Brain microvascular endothelial cell (primary cell): ENCODE data around the gene SUPT5H.

Experiments used
- DNase-seq: peaks from one replicate; pipeline ENCODE4 v3.0.0-alpha.2; 2020
- H3K27ac ChIP-seq: fragments of 250-450 bp; sonication (Bioruptor Pico); 2 replicates; pipeline ENCODE4 v1.5.1; 2020; ENCODE audit warnings: mild to moderate bottlenecking, moderate library complexity
- H3K27me3 ChIP-seq: fragments of 250-450 bp; sonication (Bioruptor Pico); replicated peaks from 2 replicates; pipeline ENCODE4 v1.5.1; 2020; ENCODE audit warnings: mild to moderate bottlenecking
- H3K36me3 ChIP-seq: fragments of 250-450 bp; sonication (Bioruptor Pico); replicated peaks from 2 replicates; pipeline ENCODE4 v1.5.1; 2020; ENCODE audit warnings: mild to moderate bottlenecking
- H3K4me3 ChIP-seq: 2 replicates; pipeline ENCODE4 v1.5.1; 2011; ENCODE audit warnings: low read depth, mild to moderate bottlenecking, control low read depth, low read length, moderate library complexity
- CTCF ChIP-seq: IDR thresholded peaks from 2 replicates; pipeline ENCODE4 v1.5.1; 2011; ENCODE audit warnings: low read depth, mild to moderate bottlenecking, moderate library complexity, low read length, control low read depth, inconsistent platforms; ENCODE audit errors: missing control alignments
- in situ Hi-C: cut with HindIII; loops from 2 replicates; pipeline ENCODE4 v1.10.0; 2017; ENCODE audit warnings: low sequenced_read_pairs, low pct_ligation_motif_present

The SUPT5H gene

DNA sequence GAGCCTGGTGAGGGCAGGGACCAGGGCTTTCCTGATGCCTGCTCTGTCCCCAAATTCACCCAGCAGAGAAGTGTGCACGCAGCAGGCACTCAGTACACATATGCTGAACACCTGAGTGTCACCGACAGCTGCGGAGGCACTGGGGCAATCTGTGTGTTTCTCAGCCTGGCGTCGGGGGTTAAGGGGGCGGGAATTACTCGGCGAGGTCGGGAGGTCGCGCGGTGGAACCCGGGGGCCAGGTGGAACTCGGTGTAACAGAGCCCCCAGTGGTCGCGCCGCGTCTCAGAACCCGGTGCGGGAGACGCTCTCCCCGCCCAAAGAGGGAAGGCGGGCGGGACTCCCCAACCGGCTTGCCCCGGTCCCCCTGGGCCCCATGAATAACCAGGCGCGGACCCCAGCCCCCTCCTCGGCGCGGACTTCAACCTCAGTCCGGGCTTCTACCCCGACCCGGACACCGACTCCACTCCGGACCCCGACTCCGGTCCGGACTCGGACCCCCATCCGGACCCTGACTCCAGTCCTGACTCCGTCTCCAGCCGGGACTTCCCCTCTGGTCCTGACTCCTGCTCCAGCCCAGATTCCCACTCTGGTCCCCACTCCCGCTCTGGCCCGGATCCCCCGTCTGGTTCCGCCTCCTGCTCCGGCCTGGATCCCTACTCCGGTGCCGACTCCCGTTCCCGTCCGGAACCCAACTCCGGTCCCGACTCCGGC lies 69.6 kb downstream of the SUPT5H start, which contains the start of gene SELENOV:
SELENOV (plus strand) TSS at position 300 of the 711 bp plus-strand sequence; CDS start at position 374, 74 bp downstream.
- no peak within 1 kb of the TSS for H3K4me3 ChIP-seq
- no peak within 1 kb of the TSS for H3K27ac ChIP-seq
- DNase-seq, result no peak
- no peaks in the 10 kb centered on the region for H3K36me3 ChIP-seq
- H3K27me3 ChIP-seq, result peaks cover 34% of the 10 kb centered on the region
- no peak for TF ChIP-seq CTCF
- in situ Hi-C loops, result no loop called here

DNA sequence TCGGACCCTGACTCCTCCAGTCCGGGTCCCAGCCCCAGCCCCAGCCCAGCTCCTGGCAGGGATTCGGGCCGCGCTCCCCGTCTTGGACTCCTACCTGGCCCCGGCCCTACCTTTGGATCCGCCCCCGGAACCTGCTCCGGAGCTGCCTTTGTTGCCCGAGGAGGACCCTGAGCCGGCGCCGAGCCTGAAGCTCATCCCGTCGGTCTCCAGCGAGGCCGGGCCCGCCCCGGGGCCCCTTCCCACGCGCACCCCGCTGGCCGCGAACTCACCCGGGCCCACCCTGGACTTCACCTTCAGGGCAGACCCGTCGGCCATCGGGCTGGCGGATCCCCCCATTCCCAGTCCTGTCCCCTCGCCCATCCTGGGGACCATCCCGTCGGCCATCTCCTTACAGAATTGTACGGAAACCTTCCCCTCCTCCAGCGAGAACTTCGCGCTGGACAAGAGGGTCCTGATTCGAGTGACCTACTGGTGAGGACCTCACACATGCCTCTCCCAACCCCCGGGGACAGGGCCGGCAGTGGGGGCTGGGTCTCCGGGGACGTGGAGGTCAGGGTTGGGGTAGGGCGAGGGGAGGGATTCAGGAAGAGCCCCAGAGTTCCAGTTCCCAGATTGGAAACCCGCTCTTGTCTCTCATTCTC lies 70.3 kb downstream of the SUPT5H start:
- DNase-seq, result no peak
- no peak for TF ChIP-seq CTCF
- H3K27ac ChIP-seq, result no peak overlapping the region
- H3K4me3 ChIP-seq, result no peak overlapping the region
- H3K36me3 ChIP-seq, result no peaks in the 10 kb centered on the region
- in situ Hi-C loops, result no loop called here
- H3K27me3 ChIP-seq, result peaks cover 34% of the 10 kb centered on the region

- no peak for DNase-seq
- no peak for TF ChIP-seq CTCF
- in situ Hi-C loops, result no loop called here
- Histone ChIP-seq H3K27ac (no peak overlapping the region), H3K4me3 (no peak overlapping the region), H3K27me3 (peaks cover 34% of the 10 kb centered on the region), H3K36me3 (no peaks in the 10 kb centered on the region)
These were observed 70.9 kb downstream of the SUPT5H start for GRCh38 chr19:39516270-39516669.

GRCh38 chr19:39517432-39517831 lies 72.0 kb downstream of the SUPT5H start:
- H3K27me3 ChIP-seq, result peaks cover 34% of the 10 kb centered on the region
- in situ Hi-C loops, result no loop called here
- DNase-seq, result no peak
- no peak overlapping the region for H3K27ac ChIP-seq
- no peaks in the 10 kb centered on the region for H3K36me3 ChIP-seq
- no peak for TF ChIP-seq CTCF
- no peak overlapping the region for H3K4me3 ChIP-seq

GRCh38 chr19:39518458-39518857 lies 73.1 kb downstream of the SUPT5H start:
- peaks cover 34% of the 10 kb centered on the region for H3K27me3 ChIP-seq
- in situ Hi-C loops, result no loop called here
- TF ChIP-seq CTCF, result no peak
- no peaks in the 10 kb centered on the region for H3K36me3 ChIP-seq
- DNase-seq, result no peak
- H3K27ac ChIP-seq, result no peak overlapping the region
- no peak overlapping the region for H3K4me3 ChIP-seq
